Calu3 (cell line): ENCODE measurements around the gene GTPBP4. TPM values are rescaled to one million over a fixed set of nuclear protein-coding genes. Genes with fewer than 3 reads are reported as not detected.

ENCODE experiments used
- BruUV-seq: library from RNA; stranded (reverse); fragments of 400-500 nt; replicated peaks from 2 replicates; lab custom pipeline; 2021; lab: Mats Ljungman, UMichigan
- CTCF ChIA-PET: fragments of 300-600 bp; sonication (Branson Sonifier 250); formaldehyde crosslinking; loops from one replicate; lab custom pipeline; 2022; ENCODE audit warnings: antibody characterized with exemption; lab: Charles Lee
- DNase-seq: peaks from one replicate; pipeline ENCODE4 v3.0.0; 2022
- H3K27ac Mint-ChIP-seq: one replicate; pipeline ENCODE4 v1.8.0; 2022; ENCODE audit warnings: mixed read lengths; ENCODE audit not compliant: unreplicated experiment
- H3K27me3 Mint-ChIP-seq: one replicate; pipeline ENCODE4 v1.8.0; 2022; ENCODE audit warnings: mixed read lengths; ENCODE audit not compliant: unreplicated experiment
- H3K36me3 Mint-ChIP-seq: one replicate; pipeline ENCODE4 v1.8.0; 2022; ENCODE audit warnings: mild to moderate bottlenecking, moderate library complexity, mixed read lengths; ENCODE audit not compliant: insufficient read depth, unreplicated experiment
- H3K4me1 Mint-ChIP-seq: one replicate; pipeline ENCODE4 v1.8.0; 2022; ENCODE audit warnings: mild to moderate bottlenecking, low read depth, mixed read lengths; ENCODE audit not compliant: unreplicated experiment
- H3K4me3 Mint-ChIP-seq: one replicate; pipeline ENCODE4 v1.8.0; 2022; ENCODE audit warnings: mild to moderate bottlenecking, low read depth, moderate library complexity, mixed read lengths; ENCODE audit not compliant: unreplicated experiment
- H3K9me3 Mint-ChIP-seq: one replicate; pipeline ENCODE4 v1.8.0; 2022; ENCODE audit warnings: low read depth, mixed read lengths; ENCODE audit not compliant: unreplicated experiment
- CTCF ChIP-seq: fragments of 200-600 bp; IDR thresholded peaks from one replicate; pipeline ENCODE4 v1.8.0; 2022; ENCODE audit warnings: antibody characterized with exemption; ENCODE audit not compliant: unreplicated experiment
- intact Hi-C: fragments of 100-400 bp; cut with micrococcal nuclease; formaldehyde crosslinking; loops from one replicate; pipeline ENCODE4 v1.10.0; 2022; ENCODE audit not compliant: unreplicated experiment
- total RNA-seq: library from RNA; stranded (reverse); gene quantifications from 2 replicates; pipeline ENCODE4 v1.2.3, GENCODE V29; 2022

Gene GTPBP4
- total RNA-seq, 1 experiment from 2014 or later = 123 TPM

- intact Hi-C loops = no loop called here
- Mint-ChIP-seq H3K4me1 (no peaks in the 10 kb centered on the region), H3K27ac (peak overlapping the region; percentile 36), H3K4me3 (no peak overlapping the region), H3K36me3 (peaks cover 86% of the 10 kb centered on the region), H3K27me3 (no peaks in the 10 kb centered on the region), H3K9me3 (no peaks in the 10 kb centered on the region)
- no TSS peak for BruUV-seq
- no peak for TF ChIP-seq CTCF
- DNase-seq = no peak
- CTCF ChIA-PET = no interaction called here
These were observed 32.2 kb downstream of the GTPBP4 start for GRCh38 chr10:1020460-1020859.

- Mint-ChIP-seq H3K36me3 (peaks cover 89% of the 10 kb centered on the region), H3K27me3 (no peaks in the 10 kb centered on the region), H3K9me3 (no peaks in the 10 kb centered on the region), H3K4me1 (no peaks in the 10 kb centered on the region), H3K27ac (peak overlapping the region; percentile 36), H3K4me3 (no peak overlapping the region)
- CTCF ChIA-PET = no interaction called here
- TF ChIP-seq CTCF = no peak
- BruUV-seq = no TSS peak
- intact Hi-C loops = no loop called here
- DNase-seq = no peak
These were observed 32.7 kb downstream of the GTPBP4 start for GRCh38 chr10:1020958-1021357.

- DNase-seq = no peak
- intact Hi-C loops = no loop called here
- H3K9me3 Mint-ChIP-seq = no peaks in the 10 kb centered on the region
- no peak overlapping the region for H3K4me3 Mint-ChIP-seq
- H3K36me3 Mint-ChIP-seq = peaks cover 93% of the 10 kb centered on the region
- CTCF ChIA-PET = no interaction called here
- no TSS peak for BruUV-seq
- H3K27me3 Mint-ChIP-seq = no peaks in the 10 kb centered on the region
- H3K4me1 Mint-ChIP-seq = no peaks in the 10 kb centered on the region
- TF ChIP-seq CTCF = no peak
- no peak overlapping the region for H3K27ac Mint-ChIP-seq
These were observed 34.2 kb downstream of the GTPBP4 start for GRCh38 chr10:1022413-1022812.

- CTCF ChIA-PET = no interaction called here
These were observed 35.9 kb downstream of the GTPBP4 start for GRCh38 chr10:1024103-1024502.

More at GRCh38 chr10:1024103-1024502, 35.9 kb downstream of the GTPBP4 start:
- Mint-ChIP-seq H3K27me3 (no peaks in the 10 kb centered on the region), H3K4me3 (no peak overlapping the region), H3K4me1 (no peaks in the 10 kb centered on the region), H3K9me3 (no peaks in the 10 kb centered on the region), H3K27ac (no peak overlapping the region), H3K36me3 (peaks cover 88% of the 10 kb centered on the region)
- DNase-seq = no peak
- no peak for TF ChIP-seq CTCF
- BruUV-seq = no TSS peak
- intact Hi-C loops = no loop called here
